Cerebellar nuclear complex (tissue), 1 donor: Measurements from ENCODE around the gene HUS1B.
"Not testable (repeated sequence)": the region's sequence is repeated elsewhere in the genome, so short reads cannot be mapped to it uniquely, and the experiment has no call there.

Source experiments
- DNase-seq, 2 experiments: peaks; one replicate each; lab custom pipeline; 2025; lab: John Stamatoyannopoulos, UW

HUS1B gene

DNA sequence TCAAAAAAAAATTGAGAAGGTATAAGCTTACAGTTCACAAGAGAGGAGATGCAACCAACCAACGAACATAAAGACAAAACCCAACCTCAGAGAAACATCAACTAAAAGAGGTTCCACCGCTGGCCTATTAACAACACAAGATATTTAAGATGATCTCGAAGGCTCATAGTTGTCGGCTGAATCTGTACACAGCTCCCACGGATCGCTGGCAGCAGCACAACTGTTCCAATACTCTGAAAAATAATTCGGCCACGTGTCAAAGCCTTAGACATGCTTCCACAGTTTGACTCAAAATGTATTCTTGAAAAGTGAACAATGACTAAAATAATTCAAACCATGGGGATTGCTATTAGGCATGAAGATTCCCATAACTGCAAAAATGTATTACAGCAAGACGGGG is 22.4 kb upstream of the HUS1B start:
- DNase-seq = no peak

- no peak for DNase-seq
Observed at GRCh38 chr6:678520-678919, 21.6 kb upstream of the HUS1B start.

- DNase-seq = no peak
Observed at GRCh38 chr6:677919-678318, 21.0 kb upstream of the HUS1B start.

DNA sequence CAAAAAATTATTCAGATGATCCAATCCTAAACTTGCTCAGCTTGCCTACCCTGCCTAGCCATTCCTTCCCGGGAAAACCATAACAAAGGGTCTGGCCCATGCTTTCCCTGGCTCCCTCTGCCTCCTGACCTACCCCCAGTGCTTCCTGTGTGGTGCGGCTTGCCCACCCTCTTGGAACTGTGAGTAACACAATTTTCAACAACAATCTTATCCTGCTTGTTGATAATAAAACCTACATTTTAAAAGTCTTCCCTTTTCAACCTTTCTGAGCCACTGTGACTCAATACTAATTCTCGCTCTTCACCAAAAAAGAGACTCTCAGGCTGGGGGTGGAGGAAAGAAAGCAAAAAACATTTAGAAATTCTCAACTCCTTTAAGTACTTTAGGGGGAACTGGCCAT is 18.1 kb upstream of the HUS1B start:
- DNase-seq = no peak

GRCh38 chr6:674406-674805 is 17.5 kb upstream of the HUS1B start:
- no peak for DNase-seq

DNA sequence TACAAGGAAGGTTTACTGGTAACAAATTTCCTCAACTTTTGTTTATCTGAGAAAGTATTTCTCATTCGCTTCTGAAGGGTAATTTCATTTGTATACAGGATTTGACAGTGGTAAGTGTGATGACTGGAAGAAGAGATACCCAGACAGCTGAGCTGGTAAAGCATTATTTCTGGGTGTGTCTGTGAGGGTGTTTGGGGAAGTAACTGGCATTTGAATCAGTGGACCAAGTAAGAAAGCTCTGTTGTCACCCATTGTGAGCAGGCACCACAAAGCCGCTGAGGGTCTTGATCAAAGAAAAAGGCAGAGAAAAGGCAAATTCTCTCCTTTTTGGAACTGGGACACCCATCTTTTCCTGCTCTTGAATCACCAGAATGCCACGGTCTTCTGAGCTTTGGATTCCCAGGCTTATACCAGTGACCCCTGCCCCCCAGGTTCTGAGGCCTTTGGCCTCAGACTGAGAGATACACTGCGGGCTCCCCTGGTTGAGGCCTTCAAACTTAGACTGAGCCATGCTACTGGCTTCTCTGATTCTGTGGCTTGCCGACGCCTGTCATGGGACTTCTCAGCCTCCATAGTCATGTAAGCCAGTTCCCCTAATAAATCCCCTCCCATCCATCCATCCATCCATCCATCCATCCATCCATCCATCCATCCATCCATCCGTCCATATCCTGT is 10.5 kb upstream of the HUS1B start:
- DNase-seq = no peak

DNA sequence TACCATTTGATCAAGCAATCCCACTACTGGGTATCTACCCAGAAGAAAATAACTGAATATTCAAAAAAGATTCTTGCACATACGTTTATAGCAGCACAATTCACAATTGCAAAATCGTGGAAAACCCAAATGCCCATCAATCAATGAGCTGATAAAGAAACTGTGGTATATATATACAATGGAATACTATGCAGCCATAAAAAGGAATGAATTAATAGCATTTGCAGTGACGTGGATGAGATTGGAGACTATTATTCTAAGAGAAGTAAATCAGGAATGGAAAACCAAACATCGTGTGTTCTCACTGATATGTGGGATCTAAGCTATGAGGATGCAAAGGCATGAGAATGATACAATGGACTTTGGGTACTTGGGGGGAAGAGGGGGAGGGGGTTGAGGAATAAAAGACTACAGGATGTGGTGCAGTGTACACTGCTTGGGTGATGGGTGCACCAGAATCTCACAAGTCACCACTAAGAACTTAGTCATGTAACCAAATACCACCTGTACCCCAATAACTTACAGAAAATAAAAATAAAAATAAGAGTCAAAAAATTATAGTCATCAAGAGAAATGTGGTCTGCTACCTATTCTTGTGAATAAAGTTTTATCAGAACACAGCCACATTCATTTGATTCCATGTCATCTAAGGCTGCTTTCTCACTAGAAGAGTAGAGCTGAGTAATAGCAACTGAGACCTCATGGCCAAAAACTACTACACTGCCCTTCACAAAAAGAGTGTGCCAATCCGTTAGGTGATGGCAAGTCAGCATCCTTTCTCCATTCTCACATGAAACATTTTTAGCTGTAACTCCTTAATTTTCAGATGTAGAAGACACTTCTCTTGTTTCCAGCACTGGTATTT is 8.7 kb upstream of the HUS1B start:
- no peak for DNase-seq

- DNase-seq = not testable (repeated sequence)
Observed at GRCh38 chr6:663788-664187, 6.9 kb upstream of the HUS1B start.

DNA sequence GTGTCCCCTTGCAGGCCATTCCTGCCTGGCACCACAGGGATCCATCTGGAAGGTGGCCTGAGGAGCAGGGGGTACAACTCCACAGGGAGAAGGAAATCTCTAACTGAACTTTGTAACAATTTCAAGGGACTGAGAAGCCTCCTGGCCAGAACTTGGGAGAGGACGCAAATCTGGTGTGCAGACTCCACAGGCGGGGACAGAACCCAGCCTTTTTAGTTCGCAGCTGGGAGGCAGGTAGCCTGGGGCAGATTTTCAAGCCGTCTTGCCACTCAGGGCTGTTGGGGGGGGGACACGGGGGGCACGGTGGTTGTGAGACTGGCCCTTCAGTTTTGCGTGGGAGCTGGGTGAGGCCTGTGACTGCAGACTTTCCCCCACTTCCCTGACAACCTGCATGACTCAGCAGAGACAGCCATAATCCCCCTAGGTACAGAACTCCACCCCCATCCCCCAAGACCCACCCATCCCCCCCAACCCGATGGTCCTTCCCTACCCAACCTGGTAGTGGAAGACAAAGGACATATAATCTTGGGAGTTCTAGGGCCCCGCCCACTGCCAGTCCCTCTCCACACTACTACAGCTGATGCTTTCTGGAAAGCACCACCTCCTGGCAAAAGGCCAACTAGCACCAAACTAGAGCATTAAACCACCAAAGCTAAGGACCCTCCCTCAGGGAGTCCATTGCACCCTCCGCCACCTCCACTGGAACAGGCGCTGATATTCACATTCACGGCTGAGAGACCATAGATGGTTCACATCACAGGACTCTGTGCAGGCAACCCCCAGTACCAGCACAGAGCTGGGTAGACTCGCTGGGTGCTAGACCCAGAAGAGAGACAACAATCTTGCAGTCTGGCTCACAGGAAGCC is 3.0 kb upstream of the HUS1B start:
- no peak for DNase-seq

DNA sequence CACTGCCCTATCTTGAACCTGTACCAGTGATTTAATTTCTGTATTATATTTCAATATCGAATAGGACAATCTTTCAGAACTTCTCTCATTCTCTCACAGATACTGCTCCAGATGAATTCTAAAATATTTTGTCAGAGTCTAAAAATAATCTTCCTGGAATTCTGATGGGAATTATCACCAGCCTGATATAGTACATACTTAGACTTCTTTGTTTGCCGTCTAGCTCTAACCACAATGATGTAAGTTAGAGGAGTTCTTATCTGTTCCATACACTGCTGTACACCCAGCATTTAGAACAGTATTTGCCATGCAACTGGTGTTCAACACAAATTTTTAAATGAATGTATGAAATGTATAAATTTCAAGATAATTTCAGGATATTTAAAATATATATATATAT is 1.3 kb upstream of the HUS1B start:
- no peak for DNase-seq

DNA sequence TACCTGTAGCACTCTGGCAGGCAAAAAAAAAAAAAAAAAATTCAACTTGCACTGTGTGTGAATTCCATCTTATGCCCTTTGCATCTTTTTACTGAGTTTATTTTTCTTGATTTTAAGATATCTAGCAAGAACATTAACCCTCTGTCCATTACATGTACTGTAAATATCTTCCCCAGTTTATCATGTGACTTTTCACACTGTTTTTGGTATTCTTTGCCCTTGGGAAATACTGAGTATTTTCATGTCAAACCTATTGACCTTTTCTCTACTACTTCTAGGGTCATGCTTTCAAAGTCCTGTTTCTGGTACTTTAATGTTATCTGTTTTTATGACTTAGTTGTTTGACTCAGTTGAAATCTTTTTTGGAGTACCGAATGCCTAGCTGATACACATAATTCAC is 843 bp upstream of the HUS1B start:
- no peak for DNase-seq

DNA sequence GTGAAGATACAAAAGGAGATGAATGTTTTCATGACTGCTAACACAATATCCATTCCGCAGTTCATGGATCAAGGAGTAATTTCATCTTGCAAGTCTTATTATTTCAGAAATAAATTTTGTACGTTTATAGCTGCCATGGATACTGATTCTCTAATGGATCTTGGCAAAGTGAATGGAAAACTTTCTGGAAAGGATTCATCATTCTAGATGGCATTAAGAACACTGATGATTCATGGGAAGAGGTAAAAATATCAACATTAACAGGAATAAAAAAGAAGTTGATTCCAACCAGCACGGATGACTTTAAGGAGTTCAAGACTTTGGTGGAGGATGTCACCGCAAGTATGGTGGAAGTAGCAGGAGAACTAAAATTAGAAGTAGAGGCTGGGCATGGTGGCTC is 2.8 kb downstream of the HUS1B start:
- no peak for DNase-seq

DNA sequence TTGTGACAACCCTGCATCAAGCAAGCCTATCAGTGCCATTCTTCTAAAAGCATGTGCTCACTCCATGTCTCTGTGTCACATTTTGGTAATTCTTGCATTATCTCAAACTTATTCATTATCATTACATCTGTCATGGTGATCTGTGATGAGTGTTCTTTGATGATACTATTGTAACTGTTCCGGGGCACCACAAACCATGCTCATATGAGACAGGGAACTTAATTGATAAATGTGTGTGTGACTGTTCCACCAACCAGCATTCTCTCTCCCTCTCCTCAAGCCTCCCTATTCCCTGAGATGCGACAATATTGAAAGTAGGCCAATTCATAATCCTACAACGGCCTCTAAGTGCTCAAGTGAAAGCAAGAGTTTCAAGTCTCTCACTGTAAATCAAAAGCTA is 4.0 kb downstream of the HUS1B start:
- no peak for DNase-seq

GRCh38 chr6:650098-650497 is 6.8 kb downstream of the HUS1B start:
- no peak for DNase-seq

DNA sequence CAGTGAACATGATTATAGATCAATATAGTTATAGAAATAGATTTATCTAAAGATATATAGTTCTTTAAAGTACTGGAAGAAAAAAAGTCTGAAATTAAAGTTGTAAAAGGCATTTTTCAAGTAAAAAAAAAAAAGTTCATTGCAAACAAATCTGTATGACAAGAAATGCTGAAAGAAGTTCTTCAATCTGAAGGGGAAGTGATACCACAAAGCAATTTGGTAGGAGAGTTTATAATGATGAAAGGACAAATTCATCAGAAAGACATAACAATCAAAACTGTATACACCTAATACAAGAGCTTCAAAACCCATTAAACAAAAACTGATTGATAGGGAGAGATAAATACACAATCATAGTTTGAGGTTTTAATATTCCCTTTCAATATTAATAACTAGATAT is 14.1 kb downstream of the HUS1B start:
- DNase-seq = no peak

DNA sequence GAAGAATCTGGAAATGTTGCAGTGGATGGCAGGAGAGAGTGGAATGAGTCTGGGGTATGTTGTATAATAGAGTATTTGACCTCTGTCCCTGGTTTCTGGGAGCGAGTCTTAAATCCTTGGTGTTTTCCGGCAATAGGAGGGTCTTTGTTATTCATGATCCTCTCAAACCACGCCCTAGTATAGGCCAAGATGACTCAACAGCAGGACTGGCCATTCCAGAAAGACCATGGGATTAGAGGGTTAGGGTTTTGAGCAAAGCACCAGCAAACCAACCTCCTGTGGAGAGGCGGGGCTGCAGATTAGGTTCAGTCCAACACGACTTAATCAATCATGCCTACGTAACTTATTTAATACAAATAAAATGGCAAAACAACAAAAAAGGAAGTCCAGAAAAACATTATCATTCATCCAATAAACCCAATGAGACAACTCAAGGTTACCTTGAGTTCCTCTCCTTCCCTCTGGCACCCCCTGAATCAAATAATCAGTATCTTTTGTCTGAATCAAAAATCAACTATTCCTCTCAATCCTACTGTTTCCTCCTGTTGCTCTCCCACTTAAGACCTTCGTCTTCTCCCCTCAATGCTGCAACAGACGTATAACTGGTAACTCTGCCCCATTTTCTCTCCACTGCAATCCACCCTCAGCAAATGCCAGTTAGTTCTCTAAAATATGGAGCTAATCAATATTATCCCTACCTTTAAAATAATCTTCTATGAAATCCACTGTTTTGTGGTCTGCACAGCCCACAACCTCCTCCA is 15.5 kb downstream of the HUS1B start:
- no peak for DNase-seq

GRCh38 chr6:636488-636887 is 20.4 kb downstream of the HUS1B start:
- no peak for DNase-seq

GRCh38 chr6:635233-635632 is 21.7 kb downstream of the HUS1B start:
- DNase-seq = no peak

- DNase-seq = no peak
Observed at GRCh38 chr6:633611-634010, 23.3 kb downstream of the HUS1B start.

- no peak for DNase-seq
Observed at GRCh38 chr6:628766-629165, 28.1 kb downstream of the HUS1B start.

- no peak for DNase-seq
Observed at GRCh38 chr6:626236-626635, 30.7 kb downstream of the HUS1B start.

GRCh38 chr6:624979-625378 is 31.9 kb downstream of the HUS1B start:
- DNase-seq = no peak
